GM12864 (cell line): ENCODE results near the gene CHSY1.
A peak's percentile ranks its signal among the peaks of the same experiment; 100 is the strongest.

Experiments
- DNase-seq: peaks from one replicate; pipeline ENCODE4 v3.0.0-alpha.2; 2011; ENCODE audit warnings: low read depth
- H3K4me3 ChIP-seq: 2 replicates; pipeline ENCODE4 v1.5.1; 2011; ENCODE audit warnings: mild to moderate bottlenecking, low read depth, low read length, control low read depth
- CTCF ChIP-seq: IDR thresholded peaks from 2 replicates; pipeline ENCODE4 v1.5.1; 2011; ENCODE audit warnings: low read depth, mild to moderate bottlenecking, moderate library complexity, low read length, control low read depth, inconsistent platforms; ENCODE audit errors: missing control alignments

Gene CHSY1

GRCh38 chr15:101193120-101193644, 58.7 kb downstream of the CHSY1 start:
- no peak overlapping the region for H3K4me3 ChIP-seq
- no peak for DNase-seq
- no peak for TF ChIP-seq CTCF

GRCh38 chr15:101192081-101192480, 59.8 kb downstream of the CHSY1 start:
- no peak for DNase-seq
- H3K4me3 ChIP-seq: no peak overlapping the region
- no peak for TF ChIP-seq CTCF

GRCh38 chr15:101191242-101191641, 60.6 kb downstream of the CHSY1 start:
- no peak for TF ChIP-seq CTCF
- no peak for DNase-seq
- no peak overlapping the region for H3K4me3 ChIP-seq

- TF ChIP-seq CTCF: no peak
Measured at GRCh38 chr15:101190092-101190595, 61.7 kb downstream of the CHSY1 start.

GRCh38 chr15:101189409-101190091, 62.3 kb downstream of the CHSY1 start:
- no peak for TF ChIP-seq CTCF
- no peak overlapping the region for H3K4me3 ChIP-seq
- DNase-seq: no peak

More at GRCh38 chr15:101190092-101190595, 61.7 kb downstream of the CHSY1 start:
- H3K4me3 ChIP-seq: no peak overlapping the region
- DNase-seq: no peak

- peak overlapping the region; percentile 2; the same call in 1 of the 2 replicates for H3K4me3 ChIP-seq
Measured at GRCh38 chr15:101188637-101189408, 63.0 kb downstream of the CHSY1 start.

More at GRCh38 chr15:101188637-101189408, 63.0 kb downstream of the CHSY1 start:
- DNase-seq: peak; percentile 34
- TF ChIP-seq CTCF: no peak
